GM18861 (cell line): ENCODE measurements around the gene SDHB.

Source experiments
- ATAC-seq: cut with Tn5 transposase; IDR thresholded peaks from one replicate; pipeline ENCODE4 v1.9.1; 2021; ENCODE audit not compliant: unreplicated experiment

SDHB gene

DNA sequence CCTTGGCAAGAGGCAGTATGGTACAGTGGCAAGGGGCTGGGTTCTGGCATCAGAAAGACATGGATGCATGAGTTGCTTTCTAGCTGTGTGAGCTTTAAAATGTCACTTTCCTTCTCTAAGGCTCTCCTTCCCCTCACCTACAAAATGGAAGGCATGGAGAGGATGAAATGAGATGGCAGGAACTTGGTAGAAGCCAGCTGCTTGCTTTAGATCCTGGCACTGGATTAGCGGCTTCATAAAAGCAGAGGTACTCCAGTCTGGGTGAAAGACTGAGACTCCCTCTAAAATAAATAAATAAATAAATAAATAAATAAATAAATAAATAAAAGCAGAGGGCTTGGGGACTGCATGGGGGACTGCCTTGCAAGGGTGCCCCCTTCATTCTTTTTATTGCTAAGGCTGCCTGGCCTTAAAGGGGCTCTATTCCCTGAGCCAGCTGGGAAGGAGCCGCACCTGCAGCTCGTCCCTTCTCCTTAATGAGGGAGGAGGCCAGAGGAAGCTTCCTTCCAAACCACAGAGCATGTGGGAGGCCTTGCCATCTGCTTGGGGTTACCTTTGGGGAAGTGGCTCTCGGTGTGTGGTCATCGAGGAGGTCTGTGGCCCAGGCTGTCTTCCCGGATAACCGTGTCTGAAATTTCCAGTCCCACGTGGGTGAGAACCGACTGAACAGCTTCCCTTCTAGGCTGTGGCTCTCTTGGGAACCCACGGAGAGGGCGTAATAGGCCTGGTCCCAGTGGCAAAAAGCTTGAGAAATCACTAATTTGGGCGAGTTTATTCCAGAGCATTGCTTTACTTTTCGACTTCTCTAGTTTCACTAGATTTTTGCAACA is 40.1 kb downstream of the SDHB start:
- ATAC-seq: no peak

DNA sequence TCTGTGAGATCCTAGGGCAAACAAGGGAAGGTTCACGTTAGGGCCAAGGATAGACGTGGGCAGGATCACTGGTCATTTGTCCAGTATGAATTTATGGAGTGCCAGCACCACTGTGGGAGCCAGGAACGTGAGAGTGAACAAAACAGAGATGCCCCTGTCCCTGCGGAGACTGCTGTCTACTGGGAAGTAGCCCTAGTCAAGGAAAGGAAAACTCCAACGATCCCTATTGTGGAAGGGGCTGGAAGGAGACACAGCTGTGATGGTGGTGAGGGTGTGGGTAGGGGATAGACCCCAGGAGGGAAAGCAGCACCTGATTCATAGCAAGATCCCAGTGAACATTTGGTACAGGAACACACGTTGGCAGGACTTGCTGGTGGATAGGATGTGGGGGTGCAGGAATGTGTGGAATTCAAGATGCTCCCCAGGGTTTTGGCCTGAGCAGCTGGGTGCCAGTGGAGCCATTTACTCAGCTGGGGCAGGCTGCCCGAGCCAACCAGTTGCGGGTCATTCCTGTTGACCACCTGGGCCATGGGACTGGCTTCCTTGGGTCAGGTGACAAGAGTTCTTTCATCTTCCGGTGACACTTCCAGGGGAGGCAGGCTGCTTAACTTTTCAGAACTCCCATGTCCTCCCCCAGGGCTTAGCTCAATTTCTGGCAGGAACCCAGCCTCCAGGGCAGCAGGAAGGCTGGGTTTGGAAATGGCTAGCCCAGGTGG is 40.9 kb downstream of the SDHB start:
- ATAC-seq: no peak

DNA sequence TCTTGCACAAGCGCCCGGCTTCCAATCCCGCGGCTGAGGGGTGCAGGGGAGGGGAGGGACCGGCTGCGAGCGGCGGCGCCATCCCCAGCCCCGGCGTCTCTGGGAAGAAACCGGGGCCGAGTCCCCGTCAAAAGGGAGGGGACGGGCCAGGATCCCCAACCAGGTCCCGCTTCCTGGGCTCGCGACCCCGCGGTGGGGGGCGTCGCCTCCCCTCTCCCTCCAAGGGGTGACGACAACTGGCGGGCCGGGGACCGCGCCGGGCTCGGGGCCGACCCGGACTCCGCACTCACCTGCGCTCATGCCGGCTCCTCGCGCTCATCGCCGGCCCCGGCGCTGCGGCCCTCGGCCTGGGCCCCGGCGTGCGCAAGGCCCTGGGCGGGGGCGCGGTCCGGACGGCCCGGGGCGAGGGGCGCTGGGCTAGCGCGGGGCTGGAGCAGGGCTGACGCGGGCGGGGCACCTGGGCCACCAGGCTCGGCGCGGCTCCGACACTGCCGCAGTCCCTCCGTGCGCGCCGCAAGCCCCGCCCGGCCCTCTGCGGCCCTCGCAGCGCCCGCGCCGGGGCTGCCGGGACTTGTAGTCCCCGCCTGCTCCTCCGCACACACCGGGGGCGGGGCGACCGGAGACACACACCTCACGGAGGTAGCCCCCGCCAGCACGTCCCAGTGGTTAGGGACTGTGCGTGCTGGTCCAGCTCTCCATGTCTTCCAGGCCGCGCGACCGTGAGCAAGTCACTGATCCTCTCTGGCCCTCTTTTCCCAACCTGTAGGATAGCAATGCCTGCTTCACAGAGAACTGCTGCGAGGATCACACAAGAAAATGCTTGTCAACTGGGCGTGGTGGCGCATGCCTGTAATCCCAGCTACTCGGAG is 42.2 kb downstream of the SDHB start, which contains the start of gene ATP13A2:
Gene ATP13A2 (minus strand): TSS at position 490 of the 869 bp plus-strand sequence. CDS start 190 bp downstream, at position 300.
- ATAC-seq: peak; percentile 83

DNA sequence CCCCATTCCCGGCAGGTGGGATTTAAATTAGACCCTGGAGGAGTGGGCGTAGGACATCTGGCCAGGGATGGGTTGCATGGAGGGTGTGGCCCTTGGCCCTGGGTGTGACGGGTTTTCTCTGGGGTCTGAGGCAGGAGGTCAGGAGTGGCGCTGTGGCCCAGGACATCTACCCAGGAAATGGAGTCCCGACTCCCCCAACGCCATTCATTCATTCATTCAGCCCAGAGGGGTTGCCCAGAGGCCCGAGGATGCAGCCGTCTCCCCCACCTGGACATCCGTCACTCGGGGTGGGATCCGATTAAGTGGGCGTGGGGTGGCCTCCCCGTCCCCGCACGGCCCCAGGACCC is 42.8 kb downstream of the SDHB start:
- ATAC-seq: no peak

DNA sequence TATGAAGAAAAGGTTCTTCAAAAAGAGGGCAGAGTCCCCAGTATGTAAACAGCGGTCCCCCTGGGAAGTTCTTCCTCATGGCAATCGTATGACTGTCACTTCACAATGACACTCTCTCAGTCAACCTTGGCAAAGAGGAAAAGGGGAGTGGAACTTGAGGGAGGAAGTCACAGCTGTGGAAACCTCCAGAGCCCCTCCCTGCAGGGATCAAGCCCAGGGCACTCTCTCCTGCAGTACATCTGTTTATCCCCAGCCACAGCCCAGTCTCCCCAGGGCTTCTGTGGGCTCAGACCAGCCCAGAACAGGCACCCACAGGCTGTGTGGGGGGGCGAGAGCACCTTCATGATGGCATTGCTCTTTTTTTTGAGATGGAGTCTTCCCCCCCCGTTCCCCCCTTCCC is 44.1 kb downstream of the SDHB start:
- ATAC-seq: no peak

DNA sequence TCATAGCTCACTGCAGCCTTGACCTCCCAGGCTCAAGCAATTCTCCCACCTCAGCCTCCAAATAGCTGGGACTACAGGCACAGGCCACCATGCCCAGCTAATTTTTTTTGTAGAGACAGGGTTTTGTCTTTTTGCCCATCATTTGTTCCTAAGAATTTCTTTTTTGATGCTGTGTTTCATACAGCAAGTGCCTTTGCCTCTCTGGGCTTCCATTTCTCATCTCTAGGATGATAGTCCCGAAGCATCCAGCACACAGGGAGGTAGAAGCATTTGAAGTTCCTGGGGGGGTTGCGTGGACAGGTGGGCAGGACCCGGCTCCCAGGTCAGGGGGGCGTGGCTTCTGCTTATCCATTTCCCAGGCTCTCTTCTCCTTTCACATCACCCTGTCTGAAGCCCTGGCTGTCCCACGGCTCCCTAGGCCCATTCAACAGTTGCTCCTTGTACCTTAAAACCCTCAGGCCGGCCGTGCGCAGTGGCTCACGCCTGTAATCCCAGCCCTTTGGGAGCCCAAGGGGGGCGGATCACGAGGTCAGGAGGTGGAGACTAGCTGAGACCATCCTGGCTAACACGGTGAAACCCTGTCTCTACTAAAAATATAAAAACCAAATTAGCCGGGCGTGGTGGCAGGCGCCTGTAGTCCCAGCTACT is 45.5 kb downstream of the SDHB start:
- no peak for ATAC-seq

DNA sequence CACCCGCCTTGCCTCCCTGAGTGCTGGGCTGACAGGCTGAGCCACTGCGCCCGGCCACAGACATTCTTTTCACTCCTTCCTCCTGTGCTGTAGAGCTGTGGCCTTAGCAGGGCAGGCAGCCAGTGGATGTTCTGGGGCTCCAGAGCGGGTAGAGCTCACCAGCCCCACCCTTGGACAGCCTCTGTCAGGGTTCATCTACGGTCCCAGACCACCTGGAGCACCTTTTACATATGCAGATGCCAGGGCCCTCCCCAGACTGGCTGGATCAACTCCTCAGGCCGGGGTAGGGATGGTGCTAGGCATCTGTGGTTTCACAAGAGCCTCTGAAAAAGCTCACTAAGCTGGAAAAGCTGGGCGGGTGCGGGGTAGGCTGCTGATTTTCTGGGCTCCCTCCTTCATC is 46.7 kb downstream of the SDHB start:
- ATAC-seq: no peak

DNA sequence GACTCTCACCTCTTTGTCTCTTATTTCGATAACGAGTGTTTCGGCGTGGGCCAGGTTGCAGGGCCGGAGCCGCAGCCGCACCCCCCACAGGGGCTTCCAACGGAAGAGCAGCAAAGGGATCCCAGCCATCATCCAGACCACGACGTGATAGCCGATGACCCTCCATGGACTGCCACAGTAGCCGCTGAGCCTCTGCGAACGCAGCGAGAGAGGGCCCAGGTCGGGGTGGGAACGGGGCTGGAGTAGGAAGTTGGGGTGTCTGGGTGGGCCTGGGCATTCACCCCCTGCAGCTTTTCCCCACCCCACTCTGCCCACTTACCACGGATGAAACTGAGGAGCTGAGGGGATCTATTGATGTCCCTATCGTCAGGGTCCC is 48.5 kb downstream of the SDHB start:
- no peak for ATAC-seq

DNA sequence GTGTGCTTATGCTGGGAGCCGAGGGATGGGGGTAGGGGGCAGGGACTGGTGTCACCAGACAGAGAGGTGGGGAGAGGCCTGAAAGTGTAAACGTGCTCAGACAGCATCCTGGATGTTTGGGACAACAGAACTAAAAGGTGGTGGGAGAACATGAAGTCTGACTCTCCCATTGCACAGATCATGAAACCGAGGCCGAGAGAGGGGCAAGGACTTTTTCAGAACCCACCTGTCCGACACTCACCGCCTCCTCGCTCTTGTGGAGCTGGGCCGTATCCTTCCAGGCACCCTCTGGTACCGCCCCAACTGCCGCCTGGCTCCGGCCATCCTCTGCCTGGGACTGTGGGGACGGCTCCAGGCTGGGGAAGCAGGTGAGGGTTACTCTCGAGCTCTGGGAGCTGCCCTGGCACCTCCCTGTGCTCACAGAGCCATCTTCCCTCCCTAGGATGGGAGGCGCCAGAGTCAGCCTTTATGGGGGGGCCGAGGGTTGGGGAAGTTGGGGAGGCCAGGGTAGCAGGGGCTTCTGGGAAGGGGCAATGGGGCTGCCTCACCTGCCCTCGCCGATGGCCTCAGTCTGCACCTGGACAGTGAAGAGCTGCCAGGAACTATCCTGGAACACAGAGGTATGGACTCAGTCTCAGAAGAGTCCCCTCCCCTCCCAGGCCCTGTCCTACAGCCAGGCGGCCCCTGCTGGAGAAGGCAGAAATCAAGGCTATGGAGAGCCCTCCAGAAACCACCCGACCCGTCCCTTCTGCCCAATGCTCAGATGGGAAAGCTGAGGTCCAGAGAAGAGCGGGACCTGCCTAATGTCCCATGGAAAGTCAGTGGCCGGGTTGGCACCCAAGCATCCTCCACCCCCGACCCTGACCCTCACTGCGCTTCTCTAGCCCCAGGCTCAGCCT is 49.1 kb downstream of the SDHB start:
- no peak for ATAC-seq

DNA sequence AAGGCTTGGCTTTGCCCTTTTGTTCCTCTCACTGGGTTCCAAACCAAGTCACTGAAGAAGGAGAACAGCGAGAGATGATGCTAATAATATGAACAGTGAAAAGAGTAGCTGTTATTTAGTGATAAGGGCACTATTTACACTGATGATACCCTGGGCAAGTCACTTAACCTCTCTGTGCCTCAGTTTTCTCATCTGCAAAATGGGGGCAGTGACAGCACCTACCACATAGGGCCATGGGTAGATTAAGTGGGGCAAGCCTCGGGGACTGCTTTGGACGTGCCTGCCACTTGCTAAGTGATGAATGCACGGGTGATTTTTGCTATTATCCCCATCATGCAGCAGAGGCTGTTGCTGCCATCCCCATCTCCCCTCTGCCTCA is 51.3 kb downstream of the SDHB start:
- ATAC-seq: no peak

DNA sequence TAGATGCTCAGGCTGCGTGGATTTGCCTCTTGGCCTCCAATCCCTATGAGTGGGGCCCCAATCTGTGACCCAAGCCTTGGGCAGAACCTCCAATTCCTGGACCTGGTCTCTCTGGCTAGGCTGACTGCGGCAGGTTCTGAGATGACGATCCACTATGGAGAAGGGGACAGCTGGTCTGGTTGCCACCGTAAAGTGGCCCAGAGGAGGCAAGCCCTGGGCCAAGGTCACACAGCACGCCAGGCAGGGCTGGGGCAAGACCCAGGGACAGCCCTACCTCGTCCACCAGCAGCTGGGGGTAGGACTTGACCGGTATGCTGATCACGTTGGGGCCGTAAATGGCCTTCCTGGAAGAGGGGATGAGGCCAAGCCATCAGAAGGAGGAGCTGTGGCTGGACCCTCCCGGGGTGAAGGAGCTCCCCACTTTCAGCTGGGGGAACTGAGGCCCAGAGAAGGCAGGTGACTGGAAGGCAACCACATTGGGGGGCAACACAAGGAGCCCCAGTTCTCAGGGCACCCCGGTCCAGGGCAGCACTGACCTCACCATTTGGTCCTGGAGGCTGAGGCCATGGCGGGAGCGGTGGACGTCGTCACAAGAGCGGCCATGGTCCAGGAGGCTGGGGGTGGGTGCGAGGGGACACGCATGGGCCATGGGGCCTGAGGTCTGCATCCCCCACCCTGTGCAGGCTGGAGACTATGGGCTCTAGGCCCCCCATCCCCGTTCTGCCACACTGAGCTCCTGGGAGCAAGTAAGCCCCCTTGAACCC is 51.9 kb downstream of the SDHB start:
- no peak for ATAC-seq

DNA sequence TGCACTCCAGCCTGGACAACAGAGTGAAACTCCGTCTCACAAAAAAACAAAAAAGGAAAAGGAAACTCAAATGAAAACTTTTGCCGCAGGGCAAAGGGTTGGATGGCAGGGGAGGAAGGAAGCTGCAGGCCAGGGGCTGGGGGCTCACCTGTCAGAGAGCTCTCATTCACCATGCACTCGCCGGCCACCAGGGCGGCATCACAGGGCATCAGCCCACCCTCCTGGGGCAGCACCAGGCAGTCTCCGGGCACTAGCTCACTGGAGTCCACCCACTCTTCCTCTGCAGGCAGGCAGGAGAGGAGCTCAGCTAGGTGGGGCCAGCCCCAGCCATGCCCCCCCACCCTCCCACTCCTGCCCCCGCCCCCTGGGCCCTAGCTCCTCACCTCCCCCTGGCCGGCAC is 54.0 kb downstream of the SDHB start:
- no peak for ATAC-seq

DNA sequence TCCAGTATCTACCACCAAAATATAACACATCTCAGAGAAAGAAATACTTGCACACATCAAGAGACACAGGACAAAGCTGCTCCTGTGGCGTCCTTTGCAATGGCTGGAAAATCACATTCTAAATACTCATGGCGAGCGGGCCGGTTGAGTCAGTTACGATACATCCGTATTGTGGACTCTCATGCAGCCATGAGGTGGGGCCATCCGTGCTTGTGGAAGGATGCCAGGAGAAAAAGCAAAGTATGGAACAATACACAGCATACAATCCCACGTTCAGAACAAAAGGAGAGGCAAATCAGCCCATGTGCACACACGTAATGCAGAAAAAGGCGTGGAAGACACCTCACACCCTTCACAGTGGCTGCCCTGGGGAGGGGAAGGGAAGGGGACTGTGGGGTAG is 55.2 kb downstream of the SDHB start:
- no peak for ATAC-seq

DNA sequence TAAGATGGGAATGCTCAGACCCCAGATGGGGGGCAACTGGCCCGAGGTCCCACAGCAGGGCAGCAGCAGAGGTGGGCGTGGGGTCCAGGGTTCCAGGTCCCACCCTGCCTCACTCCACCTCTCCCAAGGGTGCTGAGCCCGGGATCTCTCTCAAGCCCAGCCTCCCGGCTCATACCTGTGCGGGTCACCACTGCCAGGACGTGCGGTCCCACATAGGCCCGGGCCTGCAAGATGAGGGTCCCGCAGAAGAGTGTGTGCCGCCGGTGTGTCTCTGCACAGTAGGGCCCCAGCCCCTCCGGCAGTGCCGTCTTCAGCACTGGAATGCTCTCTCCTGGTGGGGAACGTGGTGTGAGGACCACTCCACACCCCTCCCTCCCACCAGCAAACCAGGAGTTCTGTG is 57.0 kb downstream of the SDHB start:
- no peak for ATAC-seq

DNA sequence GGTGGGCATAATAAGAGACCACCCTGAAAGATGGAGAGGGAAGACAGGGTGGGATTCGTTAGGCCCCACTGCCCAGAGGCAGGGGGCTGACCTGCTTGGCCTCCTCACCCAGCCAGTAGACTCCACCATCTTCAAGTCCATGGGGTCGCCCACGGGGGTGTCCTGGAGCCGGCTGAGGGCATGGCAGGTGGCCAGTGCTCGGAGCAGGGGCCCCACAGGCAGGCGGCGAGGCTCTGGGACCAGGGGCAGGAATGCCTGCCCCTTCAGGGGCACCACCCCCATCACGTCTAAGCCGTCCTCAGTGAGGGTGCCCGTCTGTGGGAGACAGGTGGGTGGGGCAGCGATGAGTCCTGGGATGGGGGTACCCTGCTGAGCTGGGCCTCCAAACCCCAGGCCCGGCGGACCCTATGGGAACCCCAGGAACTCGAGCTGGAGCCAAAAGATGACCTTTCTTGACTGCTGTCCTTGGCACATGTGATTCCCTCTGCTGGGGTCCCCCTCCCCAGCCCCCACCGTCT is 60.3 kb downstream of the SDHB start:
- ATAC-seq: no peak

DNA sequence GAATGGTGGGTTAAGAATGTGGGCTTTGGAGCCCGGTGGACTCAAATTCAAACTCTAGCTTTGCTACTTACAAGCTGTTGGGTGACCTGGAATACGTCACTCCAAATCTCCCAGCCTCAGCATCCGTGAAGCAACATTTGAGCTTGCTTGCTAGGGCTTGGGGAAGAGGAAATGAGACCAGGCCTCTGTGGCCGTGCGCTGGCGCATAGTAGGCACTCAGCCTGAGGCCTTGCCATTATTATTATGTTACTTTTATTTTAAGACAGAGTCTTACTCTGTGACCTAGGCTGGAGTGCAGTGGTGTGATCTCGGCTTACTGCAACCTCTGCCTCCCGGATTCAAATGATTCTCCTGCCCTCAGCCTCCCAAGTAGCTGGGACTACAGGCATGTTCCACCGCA is 61.2 kb downstream of the SDHB start:
- no peak for ATAC-seq

DNA sequence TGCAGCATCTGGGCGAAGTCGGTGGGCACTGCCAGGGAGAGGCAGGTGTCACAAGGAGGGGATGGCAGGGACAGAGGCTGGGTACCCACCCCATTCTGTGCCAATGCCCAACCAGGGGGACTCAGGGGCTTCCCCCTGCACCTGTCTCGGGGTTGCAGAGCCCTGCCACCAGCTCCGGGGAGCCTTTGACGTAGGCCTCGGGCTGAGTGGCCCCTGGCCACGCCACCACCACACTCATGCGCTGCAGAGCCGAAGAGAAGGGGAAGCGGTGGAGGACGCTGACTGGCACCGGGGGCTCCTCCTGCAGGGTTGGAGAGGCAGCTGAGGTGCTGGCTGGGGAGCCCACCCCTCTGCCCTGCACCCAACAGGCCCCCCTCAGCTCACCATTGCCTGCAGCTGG is 61.7 kb downstream of the SDHB start:
- no peak for ATAC-seq

DNA sequence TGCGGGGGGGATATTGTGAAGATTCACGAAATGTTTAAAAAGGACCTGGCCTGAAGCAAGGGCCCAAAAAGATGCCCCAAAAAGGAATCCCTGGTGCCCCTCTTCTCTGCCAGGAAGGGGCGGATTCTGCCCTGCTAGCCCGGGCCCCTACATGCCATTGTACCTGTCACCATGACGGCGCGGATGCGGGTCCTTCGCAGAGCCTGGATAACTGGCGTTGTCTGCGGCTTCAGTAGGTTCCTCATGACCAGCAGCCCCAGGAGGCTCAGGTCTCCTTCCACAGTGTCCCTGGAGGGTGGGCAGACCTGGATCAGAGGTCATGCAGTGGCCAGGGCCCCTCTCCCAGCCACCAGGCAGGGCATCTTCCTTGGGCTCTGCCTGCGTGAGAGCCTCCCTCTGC is 62.3 kb downstream of the SDHB start:
- ATAC-seq: no peak

DNA sequence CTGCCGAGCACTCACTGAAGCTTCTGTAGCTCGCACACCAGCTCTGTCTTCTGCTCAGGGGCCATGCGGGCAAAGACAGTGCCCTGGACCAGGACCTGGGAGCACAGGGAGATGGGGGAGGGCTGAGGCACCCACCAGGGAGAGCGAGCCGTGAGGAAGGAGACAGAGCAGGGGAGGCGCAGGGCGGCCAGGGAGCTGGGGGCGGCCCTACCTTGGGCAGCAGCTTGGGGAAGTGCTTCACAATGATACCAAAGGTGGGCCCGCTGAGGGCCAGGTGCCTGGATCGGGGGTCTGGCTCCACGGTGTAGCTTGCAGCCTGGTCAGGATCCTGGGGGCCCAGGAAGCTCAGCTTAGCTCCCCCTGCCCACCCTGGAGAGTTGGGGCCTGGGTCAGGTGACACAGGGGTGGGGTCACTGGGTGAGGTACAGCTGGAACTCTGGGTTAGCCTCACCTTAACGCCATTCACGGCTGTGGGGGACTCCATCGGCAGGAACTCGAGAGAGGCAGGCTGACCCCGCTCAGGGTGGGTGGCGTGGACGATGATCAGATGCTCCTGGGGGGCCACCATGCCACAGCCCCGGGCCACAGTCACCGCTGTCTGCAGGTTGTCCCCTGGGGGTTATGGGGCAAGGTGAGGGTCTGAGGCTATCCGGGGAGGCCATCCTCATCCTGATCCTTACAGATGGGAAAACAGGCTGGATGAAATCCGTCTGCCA is 64.0 kb downstream of the SDHB start:
- no peak for ATAC-seq
